Lung (tissue), 12 donors: Measurements from ENCODE around the gene GRM4. TPM values are rescaled to one million over a fixed set of nuclear protein-coding genes. Genes with fewer than 3 reads are reported as not detected.

Experiments
- ATAC-seq: fragments of 200-7000 bp; cut with Tn5 transposase; one replicate; pipeline ENCODE4 v1.9.1; 2020; ENCODE audit warnings: moderate number of reproducible peaks; ENCODE audit not compliant: insufficient read depth, low FRiP score
- DNase-seq, 3 donors: peaks; one replicate each; pipeline ENCODE4 v3.0.0-alpha.2; 2013 to 2017
- H3K27ac ChIP-seq, 2 donors: one replicate each; pipeline ENCODE4 v1.5.1; 2013; ENCODE audit warnings: mild to moderate bottlenecking in 2 of 2, moderate library complexity in 2 of 2, control low read depth in 1 of 2, inconsistent platforms in 1 of 2, low read depth in 1 of 2, low read length in 1 of 2
- H3K27me3 ChIP-seq, 3 donors: one replicate each; pipeline ENCODE4 v1.5.1; 2013; ENCODE audit warnings: low read length in 2 of 3; ENCODE audit not compliant: control insufficient read depth in 3 of 3, insufficient read depth in 3 of 3
- H3K36me3 ChIP-seq, 4 donors: one replicate each; pipeline ENCODE4 v1.5.1; 2013; ENCODE audit warnings: low read length in 4 of 4, mild to moderate bottlenecking in 1 of 4, moderate library complexity in 1 of 4; ENCODE audit not compliant: control insufficient read depth in 4 of 4, insufficient read depth in 4 of 4
- H3K4me1 ChIP-seq, 5 donors: one replicate each; pipeline ENCODE4 v1.5.1; 2013; ENCODE audit warnings: low read length in 5 of 5, mild to moderate bottlenecking in 2 of 5, moderate library complexity in 1 of 5; ENCODE audit not compliant: control insufficient read depth in 5 of 5, insufficient read depth in 5 of 5
- H3K4me3 ChIP-seq: one replicate; pipeline ENCODE4 v1.5.1; 2013; ENCODE audit warnings: mild to moderate bottlenecking, control low read depth, moderate library complexity
- H3K9ac ChIP-seq, 2 donors: one replicate each; pipeline ENCODE4 v1.5.1; 2013; ENCODE audit warnings: low read length in 2 of 2, control low read depth in 1 of 2; ENCODE audit not compliant: insufficient read depth in 1 of 2
- H3K9me3 ChIP-seq, 4 donors: one replicate each; pipeline ENCODE4 v1.5.1; 2013; ENCODE audit warnings: low read length in 3 of 4, mild to moderate bottlenecking in 1 of 4, moderate library complexity in 1 of 4; ENCODE audit not compliant: control insufficient read depth in 4 of 4, insufficient read depth in 3 of 4
- CTCF ChIP-seq: IDR thresholded peaks from 2 replicates; pipeline ENCODE4 v1.5.1; 2012; ENCODE audit warnings: mild to moderate bottlenecking; ENCODE audit errors: control extremely low read depth, extremely low read depth
- WGBS, 2 donors: extraction: QIAGEN DNeasy Blood & Tissue Kit; methylation state at CpG; one replicate each; pipeline ENCODE4 v1.1.7; 2013; 5-methylcytosine and 5-hydroxymethylcytosine counted together
- polyA plus RNA-seq, 2 donors: library from polyadenylated mRNA; stranded (reverse); fragments of 200-250 nt; gene quantifications; one replicate each; pipeline ENCODE4 v1.2.1, GENCODE V29; 2013
- total RNA-seq, 2 donors: library from RNA; depleted of rRNA in 1 of 2; stranded (reverse); fragments of >200 nt in 1 of 2; gene quantifications; one replicate each; pipeline ENCODE4 v1.2.1, GENCODE V29; 2014 to 2021
- donor health status: control.
- donor health status: control.
- donor health status: Bipolar disorder and iron deficiency.
- donor health status: healthy.
- donor health status: DM: yes; HTN: yes; CAD: no.

GRM4 gene
- total and polyA plus RNA-seq, 4 donors, result 0.02 to 0.34 (median 0.09) TPM

DNA sequence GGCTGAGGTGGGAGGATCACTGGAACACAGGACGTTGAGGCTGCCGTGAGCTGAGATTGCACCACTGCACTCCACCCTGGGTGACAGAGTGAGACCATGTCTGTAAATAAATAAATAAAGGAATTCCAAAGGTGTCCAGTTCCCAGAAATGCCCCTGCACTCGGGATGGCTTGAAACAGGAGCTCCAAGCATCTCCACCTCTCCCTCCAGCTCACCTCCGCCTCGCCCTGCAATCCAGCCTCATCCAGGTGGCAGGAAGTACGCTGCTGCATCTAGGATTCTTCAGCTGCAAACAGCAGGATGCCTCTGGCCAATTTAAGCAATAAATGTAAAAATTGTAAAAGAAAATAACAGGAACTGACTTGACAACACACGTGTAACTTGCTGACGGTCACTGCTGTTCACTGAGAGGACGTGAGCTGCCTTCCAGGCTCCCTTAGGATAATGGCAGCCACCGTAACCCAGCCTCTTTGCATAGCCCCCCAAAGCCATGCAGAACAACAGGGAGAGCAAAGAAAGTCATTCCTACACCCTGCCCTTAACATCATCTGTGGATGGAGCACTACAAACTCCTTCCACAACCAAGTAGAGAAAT lies 11.4 kb upstream of the GRM4 start:
- ATAC-seq (no peak), DNase-seq (no peak)
- no peak overlapping the region for H3K27ac ChIP-seq
- H3K36me3 ChIP-seq, result no peaks in the 10 kb centered on the region
- H3K4me3 ChIP-seq, result no peak overlapping the region
- peaks cover 0 to 9% (median 2%) of the 10 kb centered on the region in 4 donors for H3K9me3 ChIP-seq
- TF ChIP-seq CTCF, result no peak
- no peak overlapping the region for H3K9ac ChIP-seq
- H3K27me3 ChIP-seq, result peaks cover 0 to 9% (median 3%) of the 10 kb centered on the region in 3 donors
- peaks cover 0 to 14% (median 3%) of the 10 kb centered on the region in 5 donors for H3K4me1 ChIP-seq
- WGBS, 2 donors, result 68% methylated on average over 10 of the region's 10 CpGs

DNA sequence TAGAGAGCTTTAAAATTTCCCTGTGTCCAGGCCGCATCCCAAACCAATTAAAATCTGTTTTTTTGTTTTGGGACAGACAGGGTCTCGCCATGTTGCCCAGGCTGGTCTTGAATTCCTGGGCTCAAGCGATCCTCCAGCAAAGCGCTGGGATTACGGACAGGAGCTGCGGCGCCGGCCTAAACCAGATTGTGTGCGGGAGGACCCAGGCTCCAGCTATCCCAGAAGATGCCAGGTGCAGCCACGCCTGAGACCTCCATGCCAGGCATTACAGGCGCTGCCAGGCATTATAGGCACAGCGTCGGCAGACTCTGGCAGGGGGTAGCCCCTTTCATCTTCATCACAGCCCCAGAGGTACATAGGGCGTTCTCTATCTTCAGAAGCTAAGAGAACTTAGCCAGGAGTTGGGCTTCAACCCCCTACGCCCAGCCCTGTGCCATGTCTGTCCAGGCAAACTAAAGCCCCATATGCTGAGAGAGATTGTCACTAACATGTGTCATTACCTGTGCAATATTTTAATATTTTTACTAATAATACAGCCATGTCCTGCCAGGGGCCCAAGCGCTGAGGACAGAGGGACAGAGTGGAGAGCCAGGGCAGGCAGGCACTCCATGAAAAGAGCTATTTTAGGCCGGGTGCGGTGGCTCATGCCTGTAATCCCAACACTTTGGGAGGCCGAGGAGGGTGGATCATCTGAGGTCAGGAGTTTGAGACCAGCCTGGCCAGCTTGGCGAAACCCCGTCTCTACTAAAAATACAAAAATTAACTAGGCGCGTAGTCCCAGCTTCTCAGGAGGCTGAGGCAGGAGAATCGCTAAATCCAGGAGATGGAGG lies 9.8 kb upstream of the GRM4 start:
- TF ChIP-seq CTCF, result no peak
- peaks cover 0 to 19% (median 2%) of the 10 kb centered on the region in 5 donors for H3K4me1 ChIP-seq
- no peak overlapping the region for H3K4me3 ChIP-seq
- no peak for ATAC-seq
- peaks cover 0 to 9% (median 2%) of the 10 kb centered on the region in 4 donors for H3K9me3 ChIP-seq
- H3K9ac ChIP-seq, result no peak overlapping the region
- no peak overlapping the region for H3K27ac ChIP-seq
- 87 to 90% methylated on average over 24 of the region's 24 CpGs for WGBS, 2 donors
- DNase-seq, result no peak
- peaks cover 0 to 22% (median 9%) of the 10 kb centered on the region in 3 donors for H3K27me3 ChIP-seq
- H3K36me3 ChIP-seq, result no peaks in the 10 kb centered on the region

- H3K36me3 ChIP-seq, result no peaks in the 10 kb centered on the region
- peak overlapping the region in 1 of 2 donors; percentile 49 for H3K9ac ChIP-seq
- ATAC-seq, result no peak
- H3K27ac ChIP-seq, result no peak overlapping the region
- 7 to 8% methylated on average over 38 to 61 of the region's 61 CpGs for WGBS, 2 donors
- peak; percentile 62 to 77 (median 73) for DNase-seq
- peaks cover 0 to 31% (median 12%) of the 10 kb centered on the region in 3 donors for H3K27me3 ChIP-seq
- H3K4me3 ChIP-seq, result no peak overlapping the region
- peaks cover 0 to 19% (median 2%) of the 10 kb centered on the region in 5 donors for H3K4me1 ChIP-seq
- peaks cover 0 to 7% (median 1%) of the 10 kb centered on the region in 4 donors for H3K9me3 ChIP-seq
- TF ChIP-seq CTCF, result peak; percentile 73
Observed at GRCh38 chr6:34154668-34155447, 9.0 kb upstream of the GRM4 start.
